HCT116 (cell line): Measurements from ENCODE around the gene SERINC3. TPM values are rescaled to one million over a fixed set of nuclear protein-coding genes. Genes with fewer than 3 reads are reported as not detected.

Experiments
- ATAC-seq: fragments of 200-7000 bp; cut with Tn5 transposase; 2 replicates; pipeline ENCODE4 v1.9.1; 2020; ENCODE audit warnings: mild to moderate bottlenecking, moderate library complexity
- BruUV-seq: library from RNA; stranded (reverse); fragments of 400-500 nt; replicated peaks from 2 replicates; lab custom pipeline; 2021; lab: Mats Ljungman, UMichigan
- CTCF ChIA-PET: fragments of 300-600 bp; sonication (Branson Sonifier 250); formaldehyde crosslinking; loops from one replicate; lab custom pipeline; 2021; ENCODE audit warnings: antibody characterized with exemption; lab: Charles Lee
- POLR2A ChIA-PET: fragments of 300-600, 350-600 bp; sonication (Branson Sonifier 250); formaldehyde crosslinking; loops from one replicate; lab custom pipeline; 2021; ENCODE audit warnings: antibody characterized with exemption; lab: Charles Lee
- RAD21 ChIA-PET, 2 experiments: fragments of 300-600 bp; sonication (Branson Sonifier 250); formaldehyde crosslinking; loops; one replicate each; lab custom pipeline; 2023; ENCODE audit warnings: low total read pairs in 2 of 2; ENCODE audit not compliant: uncharacterized antibody in 2 of 2, unreplicated experiment in 2 of 2, low non-redundant PET in 1 of 2; lab: Charles Lee
- DNase-seq: peaks from one replicate; pipeline ENCODE4 v3.0.0-alpha.2; 2010; ENCODE audit warnings: low read depth, low spot score
- H2AFZ ChIP-seq: fragments of 200-600 bp; shearing (Covaris generic), sonication (generic); 2 replicates; pipeline ENCODE4 v1.6.1; 2017; ENCODE audit warnings: low read depth, mixed run types, mixed read lengths, antibody characterized with exemption, low read length; ENCODE audit not compliant: poor library complexity, severe bottlenecking
- H3K27ac ChIP-seq: 2 replicates; pipeline ENCODE4 v1.5.1; 2012; ENCODE audit warnings: low read depth, low read length
- H3K27me3 ChIP-seq: fragments of 200-600 bp; sonication (generic); 2 replicates; pipeline ENCODE4 v1.6.1; 2016; ENCODE audit warnings: mixed run types, low read length, mixed read lengths; ENCODE audit not compliant: insufficient read depth
- H3K36me3 ChIP-seq, 2 experiments: fragments of 200-500 bp in 1 of 2; fragments of 200-600 bp in 1 of 2; sonication (Bioruptor generic) in 1 of 2; sonication (generic) in 1 of 2; 2 replicates each; pipeline versions ENCODE4 v1.5.1 to v1.6.1; 2014 to 2016; ENCODE audit warnings: low read length in 2 of 2, inconsistent platforms in 1 of 2, mixed read lengths in 1 of 2, mixed run types in 1 of 2; ENCODE audit not compliant: insufficient read depth in 2 of 2, control insufficient read depth in 1 of 2
- H3K4me1 ChIP-seq, 2 experiments: fragments of 200-600 bp in 1 of 2; sonication (generic) in 1 of 2; 2 replicates each; pipeline versions ENCODE4 v1.5.1 to v1.6.1; 2012 to 2017; ENCODE audit warnings: low read length in 2 of 2, inconsistent platforms in 1 of 2, mild to moderate bottlenecking in 1 of 2, mixed read lengths in 1 of 2, mixed run types in 1 of 2, moderate library complexity in 1 of 2; ENCODE audit not compliant: insufficient read depth in 2 of 2, control insufficient read depth in 1 of 2
- H3K4me2 ChIP-seq: fragments of 200-600 bp; sonication (generic); 2 replicates; pipeline ENCODE4 v1.6.1; 2017; ENCODE audit warnings: mixed run types, low read length, mixed read lengths
- H3K4me3 ChIP-seq, 2 experiments: fragments of 200-600 bp in 1 of 2; sonication (generic) in 1 of 2; replicated peaks in 1 of 2; 2 replicates each; pipeline ENCODE4 v1.5.1; 2011 to 2016; ENCODE audit warnings: low read length in 2 of 2, control low read depth in 1 of 2, low read depth in 1 of 2, mild to moderate bottlenecking in 1 of 2, mixed read lengths in 1 of 2, mixed run types in 1 of 2
- H3K79me2 ChIP-seq: fragments of 200-600 bp; sonication (generic); 2 replicates; pipeline ENCODE4 v1.6.1; 2017; ENCODE audit warnings: mild to moderate bottlenecking, mixed run types, low read length, moderate library complexity, mixed read lengths; ENCODE audit not compliant: insufficient read depth
- H3K9ac ChIP-seq: fragments of 200-600 bp; sonication (generic); 2 replicates; pipeline ENCODE4 v1.6.1; 2016; ENCODE audit warnings: low read length, mixed read lengths
- H3K9me2 ChIP-seq: fragments of 200-600 bp; sonication (generic), shearing (Covaris generic); 2 replicates; pipeline ENCODE4 v1.6.1; 2017; ENCODE audit warnings: mixed run types, mild to moderate bottlenecking, moderate library complexity; ENCODE audit not compliant: insufficient read depth
- H3K9me3 ChIP-seq, 2 experiments: fragments of 200-500 bp in 1 of 2; fragments of 200-600 bp in 1 of 2; sonication (Bioruptor generic) in 1 of 2; sonication (generic) in 1 of 2; 2 replicates each; pipeline ENCODE4 v1.6.1; 2014 to 2017; ENCODE audit warnings: low read length in 2 of 2, mixed read lengths in 2 of 2, inconsistent platforms in 1 of 2, low read depth in 1 of 2, mild to moderate bottlenecking in 1 of 2, mixed run types in 1 of 2, moderate library complexity in 1 of 2; ENCODE audit not compliant: control insufficient read depth in 1 of 2, insufficient read depth in 1 of 2
- H4K20me1 ChIP-seq: fragments of 200-600 bp; sonication (generic), shearing (Covaris generic); 2 replicates; pipeline ENCODE4 v1.6.1; 2017; ENCODE audit warnings: mixed run types, mild to moderate bottlenecking, moderate library complexity; ENCODE audit not compliant: insufficient read depth
- CBX3 ChIP-seq: IDR thresholded peaks from 2 replicates; pipeline ENCODE4 v1.6.1; 2012; ENCODE audit warnings: low read depth
- CEBPB ChIP-seq: IDR thresholded peaks from 2 replicates; pipeline ENCODE4 v1.6.1; 2012; ENCODE audit warnings: low read depth
- EGR1 ChIP-seq: IDR thresholded peaks from 2 replicates; pipeline ENCODE4 v1.6.1; 2012; ENCODE audit warnings: low read depth
- ELF1 ChIP-seq: IDR thresholded peaks from 2 replicates; pipeline ENCODE4 v1.6.1; 2012; ENCODE audit warnings: low read depth, borderline replicate concordance
- EZH2 ChIP-seq: fragments of 200-600 bp; sonication (generic); IDR thresholded peaks from 2 replicates; pipeline ENCODE4 v1.6.1; 2017; ENCODE audit warnings: antibody characterized with exemption, mixed run types
- EZH2phosphoT487 ChIP-seq: fragments of 200-600 bp; IDR thresholded peaks from 2 replicates; pipeline ENCODE4 v1.6.1; 2018; ENCODE audit warnings: antibody characterized with exemption, borderline replicate concordance
- FOSL1 ChIP-seq: IDR thresholded peaks from 2 replicates; pipeline ENCODE4 v1.6.1; 2012; ENCODE audit warnings: low read depth
- JUND ChIP-seq: IDR thresholded peaks from 2 replicates; pipeline ENCODE4 v1.6.1; 2012
- POLR2A ChIP-seq: IDR thresholded peaks from 2 replicates; pipeline ENCODE4 v1.7.0; 2011; ENCODE audit warnings: borderline replicate concordance; ENCODE audit not compliant: insufficient read depth, insufficient read length; ENCODE audit errors: extremely low read depth
- POLR2AphosphoS5 ChIP-seq: IDR thresholded peaks from 2 replicates; pipeline ENCODE4 v1.6.1; 2011; ENCODE audit warnings: mild to moderate bottlenecking, low read depth, low read length, moderate library complexity
- RAD21 ChIP-seq: IDR thresholded peaks from 2 replicates; pipeline ENCODE4 v1.6.1; 2012; ENCODE audit warnings: low read depth, mild to moderate bottlenecking
- SRF ChIP-seq: IDR thresholded peaks from 2 replicates; pipeline ENCODE4 v1.6.1; 2012; ENCODE audit warnings: low read depth
- TCF7L2 ChIP-seq: IDR thresholded peaks from 2 replicates; pipeline ENCODE4 v1.7.0; 2011; ENCODE audit warnings: borderline replicate concordance, inconsistent platforms; ENCODE audit not compliant: insufficient read depth, insufficient read length; ENCODE audit errors: extremely low read depth
- YY1 ChIP-seq: IDR thresholded peaks from 2 replicates; pipeline ENCODE4 v1.6.1; 2011; ENCODE audit warnings: low read length, low read depth, moderate library complexity, mild to moderate bottlenecking; ENCODE audit not compliant: insufficient replicate concordance; ENCODE audit errors: extremely low read depth
- ZFX ChIP-seq: fragments of 450-650 bp; IDR thresholded peaks from 2 replicates; pipeline ENCODE4 v1.6.1; 2017
- ZNF274 ChIP-seq: fragments of 200-500 bp; sonication (Bioruptor generic); IDR thresholded peaks from 2 replicates; pipeline ENCODE4 v1.6.1; 2014; ENCODE audit warnings: mild to moderate bottlenecking, low read depth, low read length, inconsistent platforms
- intact Hi-C: fragments of 100-400 bp; cut with micrococcal nuclease; formaldehyde crosslinking; loops from 2 replicates; pipeline ENCODE4 v1.10.0; 2022
- total RNA-seq: library from RNA; stranded (reverse); gene quantifications from one replicate; pipeline ENCODE4 v1.2.1, GENCODE V29; 2021; ENCODE audit not compliant: unreplicated experiment
- TF ChIP-seq, protein P1 (sequence below): IDR thresholded peaks from 2 replicates; pipeline ENCODE4 v1.6.1; 2012
- TF ChIP-seq, protein P2 (sequence below): IDR thresholded peaks from 2 replicates; pipeline ENCODE4 v1.6.1; 2011; ENCODE audit warnings: mild to moderate bottlenecking, low read length, moderate library complexity; ENCODE audit not compliant: insufficient replicate concordance; ENCODE audit errors: extremely low read depth

SERINC3 gene
- total RNA-seq, 1 experiment from 2014 or later = 56.8 TPM

DNA sequence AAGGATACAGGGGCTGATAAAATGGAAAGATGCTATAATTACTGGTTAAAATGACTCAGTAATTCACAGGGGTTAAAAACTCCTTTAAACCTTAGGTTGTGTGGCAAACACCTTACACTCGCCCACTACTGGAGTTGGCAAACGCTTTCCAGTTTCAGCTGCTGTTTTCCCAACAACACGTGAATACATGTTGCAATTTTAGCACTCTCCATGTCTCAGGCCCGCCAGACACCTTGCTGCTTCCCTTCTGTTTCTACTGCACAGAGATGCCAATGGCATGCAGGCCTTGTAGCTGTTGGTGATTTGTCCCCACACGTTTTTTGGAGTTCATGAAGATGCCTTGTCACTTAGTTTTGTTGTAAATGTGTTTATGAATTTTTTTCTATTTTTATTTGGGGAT is 51.5 kb downstream of the SERINC3 start:
- intact Hi-C loops = no loop called here
- ATAC-seq (no peak), DNase-seq (no peak)
- Histone ChIP-seq H3K4me3 (no peak overlapping the region), H3K4me1 (peaks cover 3 to 5% of the 10 kb centered on the region in 2 experiments; a peak in 2 of 4 replicates), H3K27me3 (no peaks in the 10 kb centered on the region), H3K36me3 (no peaks in the 10 kb centered on the region), H3K9ac (no peak overlapping the region), H4K20me1 (no peaks in the 10 kb centered on the region), H3K27ac (no peak overlapping the region), H3K9me3 (no peaks in the 10 kb centered on the region), H3K79me2 (no peaks in the 10 kb centered on the region), H3K4me2 (no peak overlapping the region), H2AFZ (no peak overlapping the region), H3K9me2 (no peaks in the 10 kb centered on the region)
- no peak for TF ChIP-seq ZFX
- TF ChIP-seq CEBPB = no peak
- TF ChIP-seq TCF7L2 = no peak
- ChIA-PET CTCF (interaction anchor here (1.1 to 2.7 kb wide), 4 partner anchors 82 to 353 kb away, joined by 3 to 22 read pairs (median 6); no protein-coding TSS in a partner anchor), RAD21 (no interaction called here), POLR2A (interaction anchor here (1.3 kb wide), 1 partner anchor 253 kb away, joined by 3 read pairs; no protein-coding TSS in a partner anchor)
- BruUV-seq = no TSS peak

DNA sequence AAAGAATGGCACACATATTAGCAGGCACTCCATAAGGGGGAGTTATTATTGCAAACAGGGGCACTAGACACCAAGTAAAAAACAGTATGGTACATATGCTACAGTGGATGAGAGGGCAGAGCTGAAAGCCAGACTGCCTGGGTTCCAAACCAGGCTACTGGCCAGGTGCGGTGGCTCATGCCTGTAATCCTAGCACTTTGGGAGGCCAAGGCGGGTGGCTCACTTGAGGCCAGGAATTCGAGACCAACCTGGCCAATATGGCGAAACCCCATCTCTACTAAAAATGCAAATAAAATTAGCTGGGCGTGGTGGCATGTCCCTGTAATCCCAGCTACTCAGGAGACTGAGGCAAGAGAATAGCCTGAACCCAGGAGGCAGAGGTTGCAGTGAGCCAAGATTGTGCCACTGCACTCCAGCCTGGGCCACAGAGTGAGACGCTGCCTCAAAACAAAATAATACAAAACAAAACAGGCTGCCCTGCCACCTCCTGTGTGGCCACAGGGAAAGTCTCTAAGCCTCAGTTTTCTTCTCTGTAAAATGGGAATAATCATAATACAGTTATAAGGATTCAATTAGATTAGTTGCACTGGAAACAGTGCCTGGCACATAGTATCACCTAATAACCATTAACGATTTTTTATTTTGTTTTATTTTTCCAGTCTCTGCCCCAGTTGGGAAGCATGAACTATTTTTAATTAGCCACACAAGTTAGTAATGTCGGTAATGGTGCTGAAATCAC is 53.7 kb downstream of the SERINC3 start:
- H3K79me2 ChIP-seq = no peaks in the 10 kb centered on the region
- H4K20me1 ChIP-seq = no peaks in the 10 kb centered on the region
- DNase-seq = no peak
- POLR2A ChIA-PET = no interaction called here
- H3K9ac ChIP-seq = no peak overlapping the region
- RAD21 ChIA-PET = no interaction called here
- no peak for ATAC-seq
- no peaks in the 10 kb centered on the region for H3K27me3 ChIP-seq
- H3K36me3 ChIP-seq = no peaks in the 10 kb centered on the region
- H3K4me1 ChIP-seq = peaks cover 0 to 8% of the 10 kb centered on the region in 2 experiments; a peak in 1 of 4 replicates
- BruUV-seq = no TSS peak
- H3K4me2 ChIP-seq = no peak overlapping the region
- no peaks in the 10 kb centered on the region for H3K9me3 ChIP-seq
- H3K9me2 ChIP-seq = no peaks in the 10 kb centered on the region
- CTCF ChIA-PET = no interaction called here
- intact Hi-C loops = loop anchor here (10.0 kb wide), 1 partner anchor 153 kb away; the partner anchor contains the start of gene FITM2
- H3K4me3 ChIP-seq = no peak overlapping the region
- no peak overlapping the region for H2AFZ ChIP-seq
- no peak overlapping the region for H3K27ac ChIP-seq
- TF ChIP-seq JUND (no peak), ZNF274 (no peak), YY1 (no peak), RAD21 (no peak), POLR2AphosphoS5 (no peak), ELF1 (no peak), CBX3 (no peak), EGR1 (no peak), EZH2 (no peak), SRF (no peak), POLR2A (no peak), EZH2phosphoT487 (no peak), FOSL1 (no peak)
- TF ChIP-seq, protein P1, sequence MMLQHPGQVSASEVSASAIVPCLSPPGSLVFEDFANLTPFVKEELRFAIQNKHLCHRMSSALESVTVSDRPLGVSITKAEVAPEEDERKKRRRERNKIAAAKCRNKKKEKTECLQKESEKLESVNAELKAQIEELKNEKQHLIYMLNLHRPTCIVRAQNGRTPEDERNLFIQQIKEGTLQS = no peak
- TF ChIP-seq, protein P2, sequence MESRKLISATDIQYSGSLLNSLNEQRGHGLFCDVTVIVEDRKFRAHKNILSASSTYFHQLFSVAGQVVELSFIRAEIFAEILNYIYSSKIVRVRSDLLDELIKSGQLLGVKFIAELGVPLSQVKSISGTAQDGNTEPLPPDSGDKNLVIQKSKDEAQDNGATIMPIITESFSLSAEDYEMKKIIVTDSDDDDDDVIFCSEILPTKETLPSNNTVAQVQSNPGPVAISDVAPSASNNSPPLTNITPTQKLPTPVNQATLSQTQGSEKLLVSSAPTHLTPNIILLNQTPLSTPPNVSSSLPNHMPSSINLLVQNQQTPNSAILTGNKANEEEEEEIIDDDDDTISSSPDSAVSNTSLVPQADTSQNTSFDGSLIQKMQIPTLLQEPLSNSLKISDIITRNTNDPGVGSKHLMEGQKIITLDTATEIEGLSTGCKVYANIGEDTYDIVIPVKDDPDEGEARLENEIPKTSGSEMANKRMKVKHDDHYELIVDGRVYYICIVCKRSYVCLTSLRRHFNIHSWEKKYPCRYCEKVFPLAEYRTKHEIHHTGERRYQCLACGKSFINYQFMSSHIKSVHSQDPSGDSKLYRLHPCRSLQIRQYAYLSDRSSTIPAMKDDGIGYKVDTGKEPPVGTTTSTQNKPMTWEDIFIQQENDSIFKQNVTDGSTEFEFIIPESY = no peak
